SK-N-SH (cell line): ENCODE measurements around the gene RPS6KA5.

ENCODE experiments used
- CHD2 ChIP-seq: fragments of 150-350 bp; IDR thresholded peaks from 2 replicates; pipeline ENCODE4 v1.6.1; 2018; ENCODE audit warnings: low read length; ENCODE audit not compliant: partially characterized antibody
- EP300 ChIP-seq, 2 experiments: IDR thresholded peaks; 2 replicates each; pipeline versions ENCODE4 v1.4.0 to v1.6.1; 2012; ENCODE audit warnings: borderline replicate concordance in 1 of 2, low read depth in 1 of 2, low read length in 1 of 2
- EZH2phosphoT487 ChIP-seq: fragments of 200-600 bp; sonication (generic); IDR thresholded peaks from 2 replicates; pipeline ENCODE4 v1.6.1; 2017; ENCODE audit warnings: low read depth, mixed run types, mild to moderate bottlenecking, antibody characterized with exemption, moderate library complexity, borderline replicate concordance
- FOSL2 ChIP-seq: IDR thresholded peaks from 2 replicates; pipeline ENCODE4 v1.4.0; 2012; ENCODE audit warnings: low read depth, mild to moderate bottlenecking, moderate library complexity, borderline replicate concordance
- POLR2AphosphoS5 ChIP-seq: IDR thresholded peaks from 2 replicates; pipeline ENCODE4 v1.6.1; 2012; ENCODE audit warnings: low read depth, low read length
- RCOR1 ChIP-seq: fragments of 150-350 bp; IDR thresholded peaks from 2 replicates; pipeline ENCODE4 v1.6.1; 2017; ENCODE audit warnings: antibody characterized with exemption, low read length
- RFX5 ChIP-seq: IDR thresholded peaks from 2 replicates; pipeline ENCODE4 v1.6.1; 2012; ENCODE audit warnings: mild to moderate bottlenecking, improper control_type of control experiment, low read length
- SIN3A ChIP-seq: IDR thresholded peaks from 2 replicates; pipeline ENCODE4 v1.6.1; 2012; ENCODE audit warnings: low read depth, mild to moderate bottlenecking, low read length, moderate library complexity, borderline replicate concordance
- TCF12 ChIP-seq: IDR thresholded peaks from 2 replicates; pipeline ENCODE4 v1.4.0; 2012
- TEAD4 ChIP-seq: IDR thresholded peaks from 2 replicates; pipeline ENCODE4 v1.4.0; 2012; ENCODE audit warnings: mild to moderate bottlenecking, borderline replicate concordance; ENCODE audit not compliant: insufficient read depth
- TF ChIP-seq, protein P1 (sequence below): fragments of 200-600 bp; sonication (generic); IDR thresholded peaks from 2 replicates; pipeline ENCODE4 v1.6.1; 2017; ENCODE audit warnings: antibody characterized with exemption, mild to moderate bottlenecking, moderate library complexity
- TF ChIP-seq, protein P2 (sequence below): IDR thresholded peaks from 2 replicates; pipeline ENCODE4 v1.6.1; 2012; ENCODE audit warnings: mild to moderate bottlenecking, low read depth, low read length, moderate library complexity
- TF ChIP-seq, protein P3 (sequence below): fragments of 150-350 bp; IDR thresholded peaks from 2 replicates; pipeline ENCODE4 v1.6.1; 2016; ENCODE audit warnings: mild to moderate bottlenecking, low read depth, low read length

DNA sequence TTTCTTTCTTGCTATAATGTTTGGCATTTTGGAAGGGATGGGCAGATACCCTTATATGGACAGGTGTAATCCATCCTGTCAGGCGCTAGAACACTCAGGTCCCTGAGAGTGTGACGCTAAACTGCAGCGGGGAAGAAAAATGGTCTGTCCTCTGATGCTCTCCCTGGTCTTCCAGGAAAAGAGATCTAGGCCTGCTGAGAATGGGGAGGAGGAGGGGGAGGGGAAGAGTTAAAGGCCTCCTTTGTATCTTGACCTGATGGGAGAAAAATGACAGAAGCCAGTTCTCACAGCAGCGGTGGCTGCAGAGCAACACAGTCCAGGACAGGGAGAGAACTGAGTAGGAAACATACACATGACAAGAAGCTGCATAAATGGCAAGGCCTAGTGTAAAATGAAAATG, 61.1 kb downstream of the RPS6KA5 start:
- TF ChIP-seq TEAD4 (no peak), FOSL2 (no peak), CHD2 (no peak), EP300 (IDR thresholded peaks at IDR 0.05; ENCODE audit: borderline replicate concordance in 1 of 2, low read depth in 1 of 2, low read length in 1 of 2) (no peak), SIN3A (no peak), TCF12 (no peak), EZH2phosphoT487 (no peak), POLR2AphosphoS5 (no peak), RCOR1 (no peak), RFX5 (no peak)
- TF ChIP-seq, protein P1, sequence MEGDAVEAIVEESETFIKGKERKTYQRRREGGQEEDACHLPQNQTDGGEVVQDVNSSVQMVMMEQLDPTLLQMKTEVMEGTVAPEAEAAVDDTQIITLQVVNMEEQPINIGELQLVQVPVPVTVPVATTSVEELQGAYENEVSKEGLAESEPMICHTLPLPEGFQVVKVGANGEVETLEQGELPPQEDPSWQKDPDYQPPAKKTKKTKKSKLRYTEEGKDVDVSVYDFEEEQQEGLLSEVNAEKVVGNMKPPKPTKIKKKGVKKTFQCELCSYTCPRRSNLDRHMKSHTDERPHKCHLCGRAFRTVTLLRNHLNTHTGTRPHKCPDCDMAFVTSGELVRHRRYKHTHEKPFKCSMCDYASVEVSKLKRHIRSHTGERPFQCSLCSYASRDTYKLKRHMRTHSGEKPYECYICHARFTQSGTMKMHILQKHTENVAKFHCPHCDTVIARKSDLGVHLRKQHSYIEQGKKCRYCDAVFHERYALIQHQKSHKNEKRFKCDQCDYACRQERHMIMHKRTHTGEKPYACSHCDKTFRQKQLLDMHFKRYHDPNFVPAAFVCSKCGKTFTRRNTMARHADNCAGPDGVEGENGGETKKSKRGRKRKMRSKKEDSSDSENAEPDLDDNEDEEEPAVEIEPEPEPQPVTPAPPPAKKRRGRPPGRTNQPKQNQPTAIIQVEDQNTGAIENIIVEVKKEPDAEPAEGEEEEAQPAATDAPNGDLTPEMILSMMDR = no peak
- TF ChIP-seq, protein P2, sequence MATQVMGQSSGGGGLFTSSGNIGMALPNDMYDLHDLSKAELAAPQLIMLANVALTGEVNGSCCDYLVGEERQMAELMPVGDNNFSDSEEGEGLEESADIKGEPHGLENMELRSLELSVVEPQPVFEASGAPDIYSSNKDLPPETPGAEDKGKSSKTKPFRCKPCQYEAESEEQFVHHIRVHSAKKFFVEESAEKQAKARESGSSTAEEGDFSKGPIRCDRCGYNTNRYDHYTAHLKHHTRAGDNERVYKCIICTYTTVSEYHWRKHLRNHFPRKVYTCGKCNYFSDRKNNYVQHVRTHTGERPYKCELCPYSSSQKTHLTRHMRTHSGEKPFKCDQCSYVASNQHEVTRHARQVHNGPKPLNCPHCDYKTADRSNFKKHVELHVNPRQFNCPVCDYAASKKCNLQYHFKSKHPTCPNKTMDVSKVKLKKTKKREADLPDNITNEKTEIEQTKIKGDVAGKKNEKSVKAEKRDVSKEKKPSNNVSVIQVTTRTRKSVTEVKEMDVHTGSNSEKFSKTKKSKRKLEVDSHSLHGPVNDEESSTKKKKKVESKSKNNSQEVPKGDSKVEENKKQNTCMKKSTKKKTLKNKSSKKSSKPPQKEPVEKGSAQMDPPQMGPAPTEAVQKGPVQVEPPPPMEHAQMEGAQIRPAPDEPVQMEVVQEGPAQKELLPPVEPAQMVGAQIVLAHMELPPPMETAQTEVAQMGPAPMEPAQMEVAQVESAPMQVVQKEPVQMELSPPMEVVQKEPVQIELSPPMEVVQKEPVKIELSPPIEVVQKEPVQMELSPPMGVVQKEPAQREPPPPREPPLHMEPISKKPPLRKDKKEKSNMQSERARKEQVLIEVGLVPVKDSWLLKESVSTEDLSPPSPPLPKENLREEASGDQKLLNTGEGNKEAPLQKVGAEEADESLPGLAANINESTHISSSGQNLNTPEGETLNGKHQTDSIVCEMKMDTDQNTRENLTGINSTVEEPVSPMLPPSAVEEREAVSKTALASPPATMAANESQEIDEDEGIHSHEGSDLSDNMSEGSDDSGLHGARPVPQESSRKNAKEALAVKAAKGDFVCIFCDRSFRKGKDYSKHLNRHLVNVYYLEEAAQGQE = no peak
- TF ChIP-seq, protein P3, sequence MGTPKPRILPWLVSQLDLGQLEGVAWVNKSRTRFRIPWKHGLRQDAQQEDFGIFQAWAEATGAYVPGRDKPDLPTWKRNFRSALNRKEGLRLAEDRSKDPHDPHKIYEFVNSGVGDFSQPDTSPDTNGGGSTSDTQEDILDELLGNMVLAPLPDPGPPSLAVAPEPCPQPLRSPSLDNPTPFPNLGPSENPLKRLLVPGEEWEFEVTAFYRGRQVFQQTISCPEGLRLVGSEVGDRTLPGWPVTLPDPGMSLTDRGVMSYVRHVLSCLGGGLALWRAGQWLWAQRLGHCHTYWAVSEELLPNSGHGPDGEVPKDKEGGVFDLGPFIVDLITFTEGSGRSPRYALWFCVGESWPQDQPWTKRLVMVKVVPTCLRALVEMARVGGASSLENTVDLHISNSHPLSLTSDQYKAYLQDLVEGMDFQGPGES = no peak
